ENCODE measurements around the gene CST5.

- no peak for TF ChIP-seq CTCF (IDR thresholded peaks at IDR 0.05)
- no peak for TF ChIP-seq PHF8 (IDR thresholded peaks at IDR 0.05; ENCODE audit: borderline replicate concordance, low read depth)
- no peak for TF ChIP-seq EP300 (IDR thresholded peaks at IDR 0.05)
- no peak for TF ChIP-seq RAD21 (conservative IDR thresholded peaks at IDR 0.05 in 1 of 2, IDR thresholded peaks at IDR 0.05 in 1 of 2)
- no peak for TF ChIP-seq NR3C1 (IDR thresholded peaks at IDR 0.05)
- TF ChIP-seq PBX3 (IDR thresholded peaks at IDR 0.05), result no peak
- no peak for TF ChIP-seq ELK1 (IDR thresholded peaks at IDR 0.05; ENCODE audit: low read depth, low read length)
- no peak for TF ChIP-seq NFE2L2 (conservative IDR thresholded peaks at IDR 0.05; ENCODE audit: low read length)
- TF ChIP-seq RNF2 (IDR thresholded peaks at IDR 0.05; ENCODE audit: borderline replicate concordance, low read depth), result no peak
- no peak for TF ChIP-seq CHD4 (IDR thresholded peaks at IDR 0.05; ENCODE audit: borderline replicate concordance)
- no peak for TF ChIP-seq POLR2A (IDR thresholded peaks at IDR 0.05; ENCODE audit: low read length)
- no peak for TF ChIP-seq CBX8 (IDR thresholded peaks at IDR 0.05)
- no peak for TF ChIP-seq RCOR1 (IDR thresholded peaks at IDR 0.05; ENCODE audit: low read depth, low read length)
- TF ChIP-seq RARB (CRISPR knock-in tag; IDR thresholded peaks at IDR 0.05), result no peak
These were observed 761 bp downstream of the CST5 start for GRCh38 chr20:23878787-23879186.

Measured in A549 (cell line).